Tibial nerve (tissue), 4 donors: ENCODE data around the gene ZFAND3. TPM values are rescaled to one million over a fixed set of nuclear protein-coding genes. Genes with fewer than 3 reads are reported as not detected.

ENCODE experiments used
- DNase-seq, 2 donors: peaks; one replicate each; pipeline ENCODE4 v3.0.0-alpha.2; 2019; ENCODE audit warnings: low spot score in 2 of 2
- H3K27ac ChIP-seq, 4 donors: fragments of 200-600 bp; sonication (generic) in 3 of 4; one replicate each; pipeline ENCODE4 v1.5.1; 2017 to 2019; ENCODE audit warnings: mild to moderate bottlenecking in 1 of 4
- H3K27me3 ChIP-seq, 2 donors: fragments of 200-600 bp; sonication (generic) in 1 of 2; one replicate each; pipeline versions ENCODE4 v1.5.1 to v1.6.0; 2017 to 2019
- H3K36me3 ChIP-seq, 3 donors: fragments of 200-600 bp; sonication (generic); one replicate each; pipeline ENCODE4 v1.5.1; 2018 to 2019
- H3K4me1 ChIP-seq, 4 donors: fragments of 200-600 bp; sonication (generic) in 3 of 4; one replicate each; pipeline ENCODE4 v1.5.1; 2017 to 2019
- H3K4me3 ChIP-seq, 4 donors: fragments of 200-600 bp; sonication (generic) in 3 of 4; one replicate each; pipeline ENCODE4 v1.5.1; 2017 to 2019; ENCODE audit warnings: mild to moderate bottlenecking in 1 of 4, moderate library complexity in 1 of 4
- H3K9me3 ChIP-seq, 4 donors: fragments of 200-600 bp; sonication (generic) in 3 of 4; one replicate each; pipeline ENCODE4 v1.5.1; 2017 to 2019
- CTCF ChIP-seq, 5 experiments: fragments of 200-600 bp in 3 of 5; fragments of 450-650 bp in 2 of 5; sonication (generic) in 3 of 5; IDR thresholded peaks; one replicate each; pipeline ENCODE4 v1.5.1; 2016 to 2019; ENCODE audit warnings: antibody characterized with exemption in 5 of 5, mild to moderate bottlenecking in 3 of 5, moderate library complexity in 2 of 5
- EP300 ChIP-seq, 2 donors: sonication (generic); formaldehyde crosslinking; IDR thresholded peaks; one replicate each; pipeline ENCODE4 v1.6.1; 2017; ENCODE audit warnings: antibody characterized with exemption in 2 of 2, mild to moderate bottlenecking in 1 of 2
- POLR2A ChIP-seq, 2 donors: fragments of 450-650 bp; IDR thresholded peaks; one replicate each; pipeline ENCODE4 v1.6.1; 2017; ENCODE audit warnings: antibody characterized with exemption in 2 of 2, mild to moderate bottlenecking in 2 of 2, moderate library complexity in 2 of 2
- WGBS, 2 donors: methylation state at CpG; one replicate each; pipeline ENCODE4 v1.1.5; 2018; 5-methylcytosine and 5-hydroxymethylcytosine counted together
- total RNA-seq, 4 donors: library from RNA; depleted of rRNA; stranded (reverse); fragments of >200 nt; gene quantifications; one replicate each; pipeline ENCODE4 v1.1.0, GENCODE V29; 2016

ZFAND3 gene
- total RNA-seq, 4 donors from 2014 or later, result 30.1 to 47.9 (median 39.1) TPM

DNA sequence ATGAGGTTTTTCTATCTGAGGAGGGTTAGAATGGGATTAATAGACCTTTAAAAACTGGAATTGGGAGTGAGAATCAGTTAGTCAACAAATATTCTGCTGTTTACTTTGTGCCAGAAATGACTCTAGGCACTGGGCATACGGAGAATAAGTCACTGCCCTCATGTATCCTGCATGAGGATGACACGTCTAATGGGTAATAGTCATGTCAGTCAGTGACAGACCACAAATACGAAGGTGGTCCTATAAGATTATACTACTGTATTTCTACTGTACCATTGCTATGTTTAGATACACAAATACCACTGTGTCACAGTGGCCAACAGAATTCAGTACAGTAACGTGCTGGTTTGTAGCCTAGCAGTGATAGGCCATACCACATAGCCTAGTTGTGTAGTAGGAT lies 30.7 kb downstream of the ZFAND3 start:
- H3K4me1 ChIP-seq, result peaks cover 0 to 60% (median 3%) of the 10 kb centered on the region in 4 donors

GRCh38 chr6:37850728-37851285 lies 31.3 kb downstream of the ZFAND3 start:
- DNase-seq, result no peak
- Histone ChIP-seq H3K27ac (no peak overlapping the region), H3K4me3 (no peak overlapping the region), H3K36me3 (no peaks in the 10 kb centered on the region), H3K27me3 (no peaks in the 10 kb centered on the region), H3K4me1 (peaks cover 0 to 54% (median 3%) of the 10 kb centered on the region in 4 donors), H3K9me3 (no peaks in the 10 kb centered on the region)
- WGBS, 2 donors, result 93 to 95% methylated on average over 9 of the region's 9 CpGs
- TF ChIP-seq CTCF (IDR thresholded peaks at IDR 0.05), result no peak
- no peak for TF ChIP-seq POLR2A (IDR thresholded peaks at IDR 0.05)
- no peak for TF ChIP-seq EP300 (IDR thresholded peaks at IDR 0.05)

More for the DNA sequence above, 30.7 kb downstream of the ZFAND3 start:
- Histone ChIP-seq H3K9me3 (no peaks in the 10 kb centered on the region), H3K27ac (no peak overlapping the region), H3K4me3 (no peak overlapping the region), H3K27me3 (no peaks in the 10 kb centered on the region), H3K36me3 (no peaks in the 10 kb centered on the region)
- no peak for DNase-seq
- TF ChIP-seq CTCF (IDR thresholded peaks at IDR 0.05), result no peak
- no peak for TF ChIP-seq EP300 (IDR thresholded peaks at IDR 0.05)
- TF ChIP-seq POLR2A (IDR thresholded peaks at IDR 0.05), result no peak
- 87 to 93% methylated on average over 4 of the region's 4 CpGs for WGBS, 2 donors

DNA sequence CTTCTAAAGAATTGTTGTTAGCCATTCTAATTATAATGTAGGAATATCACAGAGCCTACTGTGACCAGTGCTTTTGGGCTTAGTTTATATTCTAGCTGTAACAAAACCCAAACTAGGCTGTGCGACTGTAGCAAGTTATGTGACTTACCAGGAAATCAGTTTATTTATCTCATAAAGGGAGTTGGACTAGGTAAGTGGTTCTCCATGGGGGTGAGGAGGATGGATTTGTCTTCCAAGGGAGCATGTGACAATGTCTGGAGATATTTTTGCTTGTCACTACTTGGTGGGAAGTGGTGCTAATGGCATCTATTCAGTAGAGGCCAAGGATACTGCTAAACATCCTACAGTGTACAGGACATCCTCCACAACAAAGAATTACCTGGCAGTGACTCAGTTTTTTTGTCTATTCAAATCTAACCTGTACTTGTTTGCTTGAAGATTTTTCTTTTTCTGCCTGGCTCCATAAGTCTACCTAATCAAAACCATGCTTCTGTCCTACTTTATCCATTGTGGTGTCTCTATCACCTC lies 32.5 kb downstream of the ZFAND3 start:
- H3K4me1 ChIP-seq, result peaks cover 0 to 50% (median 3%) of the 10 kb centered on the region in 4 donors
- H3K4me3 ChIP-seq, result no peak overlapping the region
- DNase-seq, result no peak
- no peaks in the 10 kb centered on the region for H3K36me3 ChIP-seq
- no peak overlapping the region for H3K27ac ChIP-seq
- no peak for TF ChIP-seq CTCF (IDR thresholded peaks at IDR 0.05)
- no peak for TF ChIP-seq POLR2A (IDR thresholded peaks at IDR 0.05)
- no peak for TF ChIP-seq EP300 (IDR thresholded peaks at IDR 0.05)
- WGBS, 2 donors, result 91 to 94% methylated on average over 1 of the region's 1 CpG
- H3K9me3 ChIP-seq, result no peaks in the 10 kb centered on the region
- H3K27me3 ChIP-seq, result no peaks in the 10 kb centered on the region

DNA sequence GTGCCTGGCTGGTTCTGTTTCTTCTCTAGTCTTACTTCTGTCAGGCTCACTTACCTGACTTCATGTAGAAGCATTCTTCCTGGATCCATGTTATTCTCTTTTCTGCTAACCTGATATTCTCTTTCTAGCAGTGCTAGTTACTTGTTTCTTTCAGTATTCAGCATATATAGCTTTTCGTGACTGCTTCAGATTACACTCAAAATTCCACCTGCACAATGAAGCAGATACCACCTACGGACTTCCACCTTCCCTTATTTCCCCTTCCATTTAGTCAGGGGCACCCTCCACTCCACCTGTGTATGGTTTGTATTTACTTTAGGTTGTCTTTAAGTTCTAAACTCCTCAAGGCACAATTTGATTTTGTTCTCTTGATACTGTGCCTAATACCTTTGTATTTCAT lies 36.8 kb downstream of the ZFAND3 start:
- Histone ChIP-seq H3K27me3 (no peaks in the 10 kb centered on the region), H3K27ac (no peak overlapping the region), H3K36me3 (no peaks in the 10 kb centered on the region), H3K4me3 (no peak overlapping the region), H3K9me3 (no peaks in the 10 kb centered on the region), H3K4me1 (peaks cover 0 to 49% (median 0%) of the 10 kb centered on the region in 4 donors)
- no peak for DNase-seq
- 90 to 95% methylated on average over 2 of the region's 2 CpGs for WGBS, 2 donors
- TF ChIP-seq POLR2A (IDR thresholded peaks at IDR 0.05), result no peak
- no peak for TF ChIP-seq EP300 (IDR thresholded peaks at IDR 0.05)
- no peak for TF ChIP-seq CTCF (IDR thresholded peaks at IDR 0.05)

DNA sequence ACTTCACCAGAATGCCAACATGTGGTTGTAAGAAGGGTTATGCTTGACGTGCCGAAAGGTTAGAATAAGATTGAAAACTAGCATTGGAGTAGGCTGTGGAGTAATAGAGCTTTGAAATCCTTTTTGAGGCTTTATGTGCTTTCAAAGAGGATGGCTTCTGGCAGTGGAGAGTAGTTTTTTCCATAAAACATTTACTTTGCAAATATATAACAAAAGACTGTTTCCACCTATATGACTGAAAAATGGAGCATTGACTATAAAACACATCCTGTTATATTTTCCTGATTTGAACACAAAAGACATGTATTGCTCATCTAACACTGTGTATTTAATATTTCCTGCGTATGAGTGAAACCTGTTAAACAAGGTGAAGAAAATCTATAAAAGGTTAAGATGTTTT lies 38.8 kb downstream of the ZFAND3 start:
- Histone ChIP-seq H3K27me3 (no peaks in the 10 kb centered on the region), H3K9me3 (no peaks in the 10 kb centered on the region), H3K4me3 (no peak overlapping the region), H3K4me1 (peaks cover 0 to 53% (median 0%) of the 10 kb centered on the region in 4 donors), H3K36me3 (no peaks in the 10 kb centered on the region), H3K27ac (no peak overlapping the region)
- DNase-seq, result no peak
- TF ChIP-seq EP300 (IDR thresholded peaks at IDR 0.05) (no peak), POLR2A (IDR thresholded peaks at IDR 0.05) (no peak), CTCF (IDR thresholded peaks at IDR 0.05) (no peak)
- WGBS, 2 donors, result 84 to 86% methylated on average over 3 of the region's 3 CpGs
